ENCODE measurements around the gene ZMAT3.

ZMAT3 gene, protein sequence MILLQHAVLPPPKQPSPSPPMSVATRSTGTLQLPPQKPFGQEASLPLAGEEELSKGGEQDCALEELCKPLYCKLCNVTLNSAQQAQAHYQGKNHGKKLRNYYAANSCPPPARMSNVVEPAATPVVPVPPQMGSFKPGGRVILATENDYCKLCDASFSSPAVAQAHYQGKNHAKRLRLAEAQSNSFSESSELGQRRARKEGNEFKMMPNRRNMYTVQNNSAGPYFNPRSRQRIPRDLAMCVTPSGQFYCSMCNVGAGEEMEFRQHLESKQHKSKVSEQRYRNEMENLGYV

DNA sequence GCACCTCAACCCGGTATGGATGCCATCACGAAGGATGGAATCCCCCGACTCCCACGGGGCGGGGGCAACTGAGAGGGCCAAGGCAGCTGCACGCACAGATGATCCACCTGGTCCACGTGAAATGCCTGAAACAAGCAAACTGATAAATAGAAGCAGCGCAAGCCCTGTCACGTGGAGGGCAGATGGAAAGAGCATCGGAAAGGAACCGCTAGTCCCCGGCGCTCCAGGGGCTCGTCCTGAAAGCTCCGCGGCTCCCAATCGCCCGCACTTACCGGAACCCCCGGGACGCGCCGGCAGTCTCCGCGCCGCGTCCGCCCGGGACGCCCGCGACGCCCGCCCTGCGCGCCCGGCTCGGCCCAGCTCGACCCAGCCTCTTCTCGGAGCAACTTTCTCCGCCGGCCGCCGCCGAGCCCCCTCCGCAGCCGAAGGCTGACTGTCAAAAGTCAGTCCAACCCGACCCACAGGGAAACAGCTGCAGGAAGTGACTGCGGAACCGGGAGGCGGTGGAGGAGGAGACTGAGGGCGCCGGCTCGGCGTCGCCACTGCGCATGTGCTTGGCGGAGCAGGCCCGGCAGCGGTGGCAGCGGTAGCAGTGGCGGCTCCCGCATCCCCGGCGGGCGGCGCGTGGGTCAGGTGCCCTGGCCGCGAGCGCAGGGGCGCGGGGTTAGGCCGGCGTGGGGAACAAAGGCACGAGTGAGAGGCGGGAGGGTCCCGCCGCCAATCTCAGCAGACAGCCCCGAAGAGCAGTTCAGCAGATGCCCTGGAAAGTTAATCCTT, at the start of gene ZMAT3:
ZMAT3 (minus strand) TSS at position 487 of the 777 bp plus-strand sequence. CDS start 4,057 bp downstream, outside the sequence.
- peak within 1 kb of the TSS; percentile 48 for H3K27ac ChIP-seq (ENCODE audit: extremely low read depth, low read depth, low read length)
- ChIA-PET POLR2A (interaction anchor here (0.6 to 1.2 kb wide), 6 partner anchors 11 to 491 kb away, joined by 3 to 5 read pairs (median 3); partner anchors contain the start of gene ACTL6A), CTCF (interaction anchor here (0.6 to 2.0 kb wide), 4 partner anchors 12 to 250 kb away, joined by 3 to 7 read pairs (median 4); no protein-coding TSS in a partner anchor)
- peak within 1 kb of the TSS; percentile 89 for H3K4me3 ChIP-seq (ENCODE audit: low read depth, low read length)
- H3K4me1 ChIP-seq (ENCODE audit: control insufficient read depth, insufficient read depth, low read length): peaks cover 3% of the 10 kb centered on the region; the same call in 1 of the 2 replicates
- H3K9me3 ChIP-seq (ENCODE audit: control insufficient read depth, insufficient read depth, low read depth, low read length): no peaks in the 10 kb centered on the region
- peaks cover 4 to 11% of the 10 kb centered on the region in 2 experiments; a peak in 2 of 3 replicates for H3K36me3 ChIP-seq (ENCODE audit: control insufficient read depth in 2 of 2, insufficient read depth in 1 of 2, low read length in 2 of 2)
- TF ChIP-seq, protein P1, sequence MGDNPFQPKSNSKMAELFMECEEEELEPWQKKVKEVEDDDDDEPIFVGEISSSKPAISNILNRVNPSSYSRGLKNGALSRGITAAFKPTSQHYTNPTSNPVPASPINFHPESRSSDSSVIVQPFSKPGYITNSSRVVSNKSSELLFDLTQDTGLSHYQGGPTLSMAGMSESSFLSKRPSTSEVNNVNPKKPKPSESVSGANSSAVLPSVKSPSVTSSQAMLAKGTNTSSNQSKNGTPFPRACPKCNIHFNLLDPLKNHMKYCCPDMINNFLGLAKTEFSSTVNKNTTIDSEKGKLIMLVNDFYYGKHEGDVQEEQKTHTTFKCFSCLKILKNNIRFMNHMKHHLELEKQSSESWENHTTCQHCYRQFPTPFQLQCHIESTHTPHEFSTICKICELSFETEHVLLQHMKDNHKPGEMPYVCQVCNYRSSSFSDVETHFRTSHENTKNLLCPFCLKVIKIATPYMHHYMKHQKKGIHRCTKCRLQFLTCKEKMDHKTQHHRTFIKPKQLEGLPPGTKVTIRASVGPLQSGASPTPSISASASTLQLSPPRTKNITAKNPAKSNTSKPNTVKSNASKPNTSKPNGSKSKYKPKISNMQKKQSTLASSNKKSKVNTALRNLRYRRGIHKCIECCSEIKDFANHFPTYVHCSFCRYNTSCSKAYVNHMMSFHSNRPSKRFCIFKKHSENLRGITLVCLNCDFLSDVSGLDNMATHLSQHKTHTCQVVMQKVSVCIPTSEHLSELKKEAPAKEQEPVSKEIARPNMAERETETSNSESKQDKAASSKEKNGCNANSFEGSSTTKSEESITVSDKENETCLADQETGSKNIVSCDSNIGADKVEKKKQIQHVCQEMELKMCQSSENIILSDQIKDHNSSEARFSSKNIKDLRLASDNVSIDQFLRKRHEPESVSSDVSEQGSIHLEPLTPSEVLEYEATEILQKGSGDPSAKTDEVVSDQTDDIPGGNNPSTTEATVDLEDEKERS (tag by site-specific recombination; IDR thresholded peaks at IDR 0.05): no peak; the same call in 1 of the 2 replicates
- TF ChIP-seq, protein P2, sequence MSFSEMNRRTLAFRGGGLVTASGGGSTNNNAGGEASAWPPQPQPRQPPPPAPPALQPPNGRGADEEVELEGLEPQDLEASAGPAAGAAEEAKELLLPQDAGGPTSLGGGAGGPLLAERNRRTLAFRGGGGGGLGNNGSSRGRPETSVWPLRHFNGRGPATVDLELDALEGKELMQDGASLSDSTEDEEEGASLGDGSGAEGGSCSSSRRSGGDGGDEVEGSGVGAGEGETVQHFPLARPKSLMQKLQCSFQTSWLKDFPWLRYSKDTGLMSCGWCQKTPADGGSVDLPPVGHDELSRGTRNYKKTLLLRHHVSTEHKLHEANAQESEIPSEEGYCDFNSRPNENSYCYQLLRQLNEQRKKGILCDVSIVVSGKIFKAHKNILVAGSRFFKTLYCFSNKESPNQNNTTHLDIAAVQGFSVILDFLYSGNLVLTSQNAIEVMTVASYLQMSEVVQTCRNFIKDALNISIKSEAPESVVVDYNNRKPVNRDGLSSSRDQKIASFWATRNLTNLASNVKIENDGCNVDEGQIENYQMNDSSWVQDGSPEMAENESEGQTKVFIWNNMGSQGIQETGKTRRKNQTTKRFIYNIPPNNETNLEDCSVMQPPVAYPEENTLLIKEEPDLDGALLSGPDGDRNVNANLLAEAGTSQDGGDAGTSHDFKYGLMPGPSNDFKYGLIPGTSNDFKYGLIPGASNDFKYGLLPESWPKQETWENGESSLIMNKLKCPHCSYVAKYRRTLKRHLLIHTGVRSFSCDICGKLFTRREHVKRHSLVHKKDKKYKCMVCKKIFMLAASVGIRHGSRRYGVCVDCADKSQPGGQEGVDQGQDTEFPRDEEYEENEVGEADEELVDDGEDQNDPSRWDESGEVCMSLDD (tag by site-specific recombination; IDR thresholded peaks at IDR 0.05): no peak
- TF ChIP-seq, protein P3, sequence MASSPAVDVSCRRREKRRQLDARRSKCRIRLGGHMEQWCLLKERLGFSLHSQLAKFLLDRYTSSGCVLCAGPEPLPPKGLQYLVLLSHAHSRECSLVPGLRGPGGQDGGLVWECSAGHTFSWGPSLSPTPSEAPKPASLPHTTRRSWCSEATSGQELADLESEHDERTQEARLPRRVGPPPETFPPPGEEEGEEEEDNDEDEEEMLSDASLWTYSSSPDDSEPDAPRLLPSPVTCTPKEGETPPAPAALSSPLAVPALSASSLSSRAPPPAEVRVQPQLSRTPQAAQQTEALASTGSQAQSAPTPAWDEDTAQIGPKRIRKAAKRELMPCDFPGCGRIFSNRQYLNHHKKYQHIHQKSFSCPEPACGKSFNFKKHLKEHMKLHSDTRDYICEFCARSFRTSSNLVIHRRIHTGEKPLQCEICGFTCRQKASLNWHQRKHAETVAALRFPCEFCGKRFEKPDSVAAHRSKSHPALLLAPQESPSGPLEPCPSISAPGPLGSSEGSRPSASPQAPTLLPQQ (tag by site-specific recombination; IDR thresholded peaks at IDR 0.05): no peak
- TF ChIP-seq ZNF274 (IDR thresholded peaks at IDR 0.05; ENCODE audit: low read length): no peak
- TF ChIP-seq ZNF274 (tag by site-specific recombination; IDR thresholded peaks at IDR 0.05; ENCODE audit: borderline replicate concordance): no peak
- TF ChIP-seq, protein P4, sequence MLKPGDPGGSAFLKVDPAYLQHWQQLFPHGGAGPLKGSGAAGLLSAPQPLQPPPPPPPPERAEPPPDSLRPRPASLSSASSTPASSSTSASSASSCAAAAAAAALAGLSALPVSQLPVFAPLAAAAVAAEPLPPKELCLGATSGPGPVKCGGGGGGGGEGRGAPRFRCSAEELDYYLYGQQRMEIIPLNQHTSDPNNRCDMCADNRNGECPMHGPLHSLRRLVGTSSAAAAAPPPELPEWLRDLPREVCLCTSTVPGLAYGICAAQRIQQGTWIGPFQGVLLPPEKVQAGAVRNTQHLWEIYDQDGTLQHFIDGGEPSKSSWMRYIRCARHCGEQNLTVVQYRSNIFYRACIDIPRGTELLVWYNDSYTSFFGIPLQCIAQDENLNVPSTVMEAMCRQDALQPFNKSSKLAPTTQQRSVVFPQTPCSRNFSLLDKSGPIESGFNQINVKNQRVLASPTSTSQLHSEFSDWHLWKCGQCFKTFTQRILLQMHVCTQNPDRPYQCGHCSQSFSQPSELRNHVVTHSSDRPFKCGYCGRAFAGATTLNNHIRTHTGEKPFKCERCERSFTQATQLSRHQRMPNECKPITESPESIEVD (tag by site-specific recombination; IDR thresholded peaks at IDR 0.05): no peak
- TF ChIP-seq KLF10 (tag by site-specific recombination; IDR thresholded peaks at IDR 0.05): peak; percentile 83
- TF ChIP-seq ZNF707 (tag by site-specific recombination; IDR thresholded peaks at IDR 0.05): no peak
- TF ChIP-seq ZNF19 (tag by site-specific recombination; IDR thresholded peaks at IDR 0.05; ENCODE audit: low read depth): no peak
- TF ChIP-seq ZNF785 (tag by site-specific recombination; IDR thresholded peaks at IDR 0.05): no peak
- TF ChIP-seq, protein P5, sequence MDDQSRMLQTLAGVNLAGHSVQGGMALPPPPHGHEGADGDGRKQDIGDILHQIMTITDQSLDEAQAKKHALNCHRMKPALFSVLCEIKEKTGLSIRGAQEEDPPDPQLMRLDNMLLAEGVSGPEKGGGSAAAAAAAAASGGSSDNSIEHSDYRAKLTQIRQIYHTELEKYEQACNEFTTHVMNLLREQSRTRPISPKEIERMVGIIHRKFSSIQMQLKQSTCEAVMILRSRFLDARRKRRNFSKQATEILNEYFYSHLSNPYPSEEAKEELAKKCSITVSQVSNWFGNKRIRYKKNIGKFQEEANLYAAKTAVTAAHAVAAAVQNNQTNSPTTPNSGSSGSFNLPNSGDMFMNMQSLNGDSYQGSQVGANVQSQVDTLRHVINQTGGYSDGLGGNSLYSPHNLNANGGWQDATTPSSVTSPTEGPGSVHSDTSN (CRISPR knock-in tag; IDR thresholded peaks at IDR 0.05): 0 out of 2 replicates have a peak, but pooled peaks have one; percentile 32
- TF ChIP-seq KLF16 (tag by site-specific recombination; IDR thresholded peaks at IDR 0.05): no peak
- peak; percentile 98 for TF ChIP-seq OSR2 (tag by site-specific recombination; IDR thresholded peaks at IDR 0.05)
- peak; percentile 59; the same call in 1 of the 2 replicates for TF ChIP-seq ZEB2 (tag by site-specific recombination; IDR thresholded peaks at IDR 0.05)
- TF ChIP-seq, protein P6, sequence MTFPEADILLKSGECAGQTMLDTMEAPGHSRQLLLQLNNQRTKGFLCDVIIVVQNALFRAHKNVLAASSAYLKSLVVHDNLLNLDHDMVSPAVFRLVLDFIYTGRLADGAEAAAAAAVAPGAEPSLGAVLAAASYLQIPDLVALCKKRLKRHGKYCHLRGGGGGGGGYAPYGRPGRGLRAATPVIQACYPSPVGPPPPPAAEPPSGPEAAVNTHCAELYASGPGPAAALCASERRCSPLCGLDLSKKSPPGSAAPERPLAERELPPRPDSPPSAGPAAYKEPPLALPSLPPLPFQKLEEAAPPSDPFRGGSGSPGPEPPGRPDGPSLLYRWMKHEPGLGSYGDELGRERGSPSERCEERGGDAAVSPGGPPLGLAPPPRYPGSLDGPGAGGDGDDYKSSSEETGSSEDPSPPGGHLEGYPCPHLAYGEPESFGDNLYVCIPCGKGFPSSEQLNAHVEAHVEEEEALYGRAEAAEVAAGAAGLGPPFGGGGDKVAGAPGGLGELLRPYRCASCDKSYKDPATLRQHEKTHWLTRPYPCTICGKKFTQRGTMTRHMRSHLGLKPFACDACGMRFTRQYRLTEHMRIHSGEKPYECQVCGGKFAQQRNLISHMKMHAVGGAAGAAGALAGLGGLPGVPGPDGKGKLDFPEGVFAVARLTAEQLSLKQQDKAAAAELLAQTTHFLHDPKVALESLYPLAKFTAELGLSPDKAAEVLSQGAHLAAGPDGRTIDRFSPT (tag by site-specific recombination; IDR thresholded peaks at IDR 0.05): peak; percentile 69
- TF ChIP-seq, protein P7, sequence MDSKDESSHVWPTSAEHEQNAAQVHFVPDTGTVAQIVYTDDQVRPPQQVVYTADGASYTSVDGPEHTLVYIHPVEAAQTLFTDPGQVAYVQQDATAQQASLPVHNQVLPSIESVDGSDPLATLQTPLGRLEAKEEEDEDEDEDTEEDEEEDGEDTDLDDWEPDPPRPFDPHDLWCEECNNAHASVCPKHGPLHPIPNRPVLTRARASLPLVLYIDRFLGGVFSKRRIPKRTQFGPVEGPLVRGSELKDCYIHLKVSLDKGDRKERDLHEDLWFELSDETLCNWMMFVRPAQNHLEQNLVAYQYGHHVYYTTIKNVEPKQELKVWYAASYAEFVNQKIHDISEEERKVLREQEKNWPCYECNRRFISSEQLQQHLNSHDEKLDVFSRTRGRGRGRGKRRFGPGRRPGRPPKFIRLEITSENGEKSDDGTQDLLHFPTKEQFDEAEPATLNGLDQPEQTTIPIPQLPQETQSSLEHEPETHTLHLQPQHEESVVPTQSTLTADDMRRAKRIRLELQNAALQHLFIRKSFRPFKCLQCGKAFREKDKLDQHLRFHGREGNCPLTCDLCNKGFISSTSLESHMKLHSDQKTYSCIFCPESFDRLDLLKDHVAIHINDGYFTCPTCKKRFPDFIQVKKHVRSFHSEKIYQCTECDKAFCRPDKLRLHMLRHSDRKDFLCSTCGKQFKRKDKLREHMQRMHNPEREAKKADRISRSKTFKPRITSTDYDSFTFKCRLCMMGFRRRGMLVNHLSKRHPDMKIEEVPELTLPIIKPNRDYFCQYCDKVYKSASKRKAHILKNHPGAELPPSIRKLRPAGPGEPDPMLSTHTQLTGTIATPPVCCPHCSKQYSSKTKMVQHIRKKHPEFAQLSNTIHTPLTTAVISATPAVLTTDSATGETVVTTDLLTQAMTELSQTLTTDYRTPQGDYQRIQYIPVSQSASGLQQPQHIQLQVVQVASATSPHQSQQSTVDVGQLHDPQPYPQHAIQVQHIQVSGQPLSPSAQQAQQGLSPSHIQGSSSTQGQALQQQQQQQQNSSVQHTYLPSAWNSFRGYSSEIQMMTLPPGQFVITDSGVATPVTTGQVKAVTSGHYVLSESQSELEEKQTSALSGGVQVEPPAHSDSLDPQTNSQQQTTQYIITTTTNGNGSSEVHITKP (tag by site-specific recombination; IDR thresholded peaks at IDR 0.05): peak; percentile 46; the same call in 1 of the 2 replicates
- TF ChIP-seq ZNF660 (tag by site-specific recombination; IDR thresholded peaks at IDR 0.05): peak; percentile 66; the same call in 1 of the 2 replicates
- TF ChIP-seq SETDB1 (IDR thresholded peaks at IDR 0.05; ENCODE audit: insufficient read length, low read length): no peak

All from HEK293 (cell line).